Small intestine (tissue), 7 donors: ENCODE data around the gene MPPE1. TPM values are rescaled to one million over a fixed set of nuclear protein-coding genes. Genes with fewer than 3 reads are reported as not detected.

Source experiments
- DNase-seq, 2 donors: peaks; one replicate each; pipeline versions ENCODE4 v3.0.0 to v3.0.0-alpha.2; 2013
- FAIRE-seq: peaks from 2 replicates; lab custom pipeline; 2012; peaks lifted over from hg19 to GRCh38; lab: Jason Lieb, UNC
- H3K27ac ChIP-seq, 3 donors: one replicate each; pipeline ENCODE4 v1.5.1; 2013; ENCODE audit warnings: low read length in 2 of 3, mild to moderate bottlenecking in 2 of 3, control low read depth in 1 of 3, inconsistent platforms in 1 of 3, low read depth in 1 of 3, moderate library complexity in 1 of 3
- H3K27me3 ChIP-seq, 3 donors: one replicate each; pipeline ENCODE4 v1.6.1; 2013; ENCODE audit warnings: low read length in 3 of 3, inconsistent platforms in 1 of 3; ENCODE audit not compliant: control insufficient read depth in 3 of 3, insufficient read depth in 3 of 3
- H3K36me3 ChIP-seq, 3 donors: one replicate each; pipeline ENCODE4 v1.6.1; 2013; ENCODE audit warnings: low read length in 3 of 3, inconsistent platforms in 1 of 3, low read depth in 1 of 3, mild to moderate bottlenecking in 1 of 3, moderate library complexity in 1 of 3; ENCODE audit not compliant: control insufficient read depth in 3 of 3, insufficient read depth in 2 of 3
- H3K4me1 ChIP-seq, 3 donors: one replicate each; pipeline ENCODE4 v1.6.1; 2013; ENCODE audit warnings: low read length in 2 of 3, inconsistent platforms in 1 of 3, low read depth in 1 of 3, mild to moderate bottlenecking in 1 of 3, moderate library complexity in 1 of 3; ENCODE audit not compliant: control insufficient read depth in 3 of 3, insufficient read depth in 2 of 3
- H3K4me3 ChIP-seq, 3 donors: one replicate each; pipeline ENCODE4 v1.5.1; 2013; ENCODE audit warnings: low read length in 3 of 3, control low read depth in 1 of 3, inconsistent platforms in 1 of 3, low read depth in 1 of 3, mild to moderate bottlenecking in 1 of 3, moderate library complexity in 1 of 3
- H3K9me3 ChIP-seq, 2 donors: one replicate each; pipeline ENCODE4 v1.6.1; 2013; ENCODE audit warnings: low read depth in 1 of 2, low read length in 1 of 2; ENCODE audit not compliant: control insufficient read depth in 2 of 2, insufficient read depth in 1 of 2
- WGBS, 3 donors: extraction: QIAGEN DNeasy Blood & Tissue Kit; methylation state at CpG; one replicate each; pipeline ENCODE4 v1.1.7; 2013; 5-methylcytosine and 5-hydroxymethylcytosine counted together
- polyA plus RNA-seq, 4 donors: library from polyadenylated mRNA; stranded (reverse) in 3 of 4; unstranded in 1 of 4; fragments of 200-250 nt in 3 of 4; fragments of 120-200 nt in 1 of 4; gene quantifications; one replicate each; pipeline versions ENCODE4 v1.2.1 to v1.2.3, GENCODE V29; 2013
- donor health status: healthy with polysubstance abuse.
- donor health status: control.
- donor health status: control.
- donor health status: Bipolar disorder and iron deficiency.
- donor health status: healthy.

MPPE1 gene
- polyA plus RNA-seq, 4 donors = 23.9 to 36.6 (median 26.3) TPM

DNA sequence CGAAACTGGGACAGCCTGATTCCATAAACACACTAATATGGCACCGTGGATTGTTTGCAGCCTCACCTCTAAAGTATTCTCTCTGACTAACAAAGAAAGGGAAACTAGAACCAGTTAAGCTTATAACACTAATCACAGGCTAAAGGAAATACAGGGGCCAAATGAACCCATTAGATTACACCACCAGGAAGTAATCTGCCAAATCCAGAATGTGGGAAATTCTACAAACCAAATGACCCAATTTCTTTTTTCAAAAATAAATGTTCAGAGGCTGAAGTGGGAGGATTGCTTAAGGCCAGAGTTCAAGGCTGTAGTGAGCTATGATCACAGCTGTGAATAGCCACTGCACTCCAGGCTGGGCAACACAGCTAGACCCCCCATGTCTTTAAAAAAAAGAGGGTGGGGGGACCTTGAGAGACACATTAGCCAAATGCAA is 1.5 kb upstream of the MPPE1 start:
- Histone ChIP-seq H3K27me3 (no peaks in the 10 kb centered on the region), H3K4me1 (peaks cover 0 to 15% (median 7%) of the 10 kb centered on the region in 3 donors), H3K9me3 (no peaks in the 10 kb centered on the region), H3K36me3 (peaks cover 0 to 8% (median 3%) of the 10 kb centered on the region in 3 donors), H3K4me3 (no peak overlapping the region), H3K27ac (peak overlapping the region; percentile 99 to 100 (median 99))
- WGBS, 3 donors = 13 to 26% (median 15%) methylated on average over 2 of the region's 2 CpGs
- FAIRE-seq = no peak
- DNase-seq = peak; percentile 70 to 76

- H3K27ac ChIP-seq = peak overlapping the region; percentile 99 to 100 (median 99)
- H3K36me3 ChIP-seq = peaks cover 0 to 10% (median 3%) of the 10 kb centered on the region in 3 donors
- peak overlapping the region; percentile 77 to 96 (median 83) for H3K4me3 ChIP-seq
- DNase-seq = peak in 1 of 2 donors; percentile 32
- H3K27me3 ChIP-seq = no peaks in the 10 kb centered on the region
- 4 to 7% (median 7%) methylated on average over 12 to 13 of the region's 13 CpGs for WGBS, 3 donors
- H3K9me3 ChIP-seq = no peaks in the 10 kb centered on the region
- FAIRE-seq = no peak
- peaks cover 0 to 15% (median 7%) of the 10 kb centered on the region in 3 donors for H3K4me1 ChIP-seq
These were observed 941 bp upstream of the MPPE1 start for GRCh38 chr18:11909061-11909455.

- WGBS, 3 donors = 60 to 70% (median 66%) methylated on average over 20 of the region's 20 CpGs
- H3K36me3 ChIP-seq = peaks cover 0 to 18% (median 3%) of the 10 kb centered on the region in 3 donors
- H3K27me3 ChIP-seq = no peaks in the 10 kb centered on the region
- H3K9me3 ChIP-seq = no peaks in the 10 kb centered on the region
- DNase-seq (no peak), FAIRE-seq (no peak)
- peak overlapping the region in 1 of 3 donors; percentile 100 for H3K27ac ChIP-seq
- H3K4me1 ChIP-seq = peaks cover 0 to 15% (median 7%) of the 10 kb centered on the region in 3 donors
- peak overlapping the region in 2 of 3 donors; percentile 83 to 96 for H3K4me3 ChIP-seq
These were observed 917 bp downstream of the MPPE1 start for GRCh38 chr18:11906926-11907874.

DNA sequence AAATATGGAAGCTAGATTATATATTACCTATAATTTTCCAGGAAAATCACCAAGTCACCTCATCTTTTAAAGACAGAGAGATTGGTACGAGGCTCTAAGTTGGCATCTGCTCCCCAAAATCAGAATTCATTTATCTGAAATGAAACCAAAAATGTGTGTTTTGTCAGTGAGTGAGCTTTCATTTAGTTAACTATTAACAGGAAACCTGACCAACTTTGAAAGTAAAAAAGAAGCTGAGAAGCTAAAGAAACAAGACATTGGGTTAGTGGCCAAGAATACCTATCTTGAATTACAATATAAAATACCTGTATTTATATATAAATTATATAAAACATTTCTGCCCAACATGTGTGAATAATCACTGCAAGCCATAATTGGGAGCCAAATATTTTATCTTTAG is 1.9 kb downstream of the MPPE1 start:
- no peak for DNase-seq
- H3K4me1 ChIP-seq = peaks cover 0 to 15% (median 7%) of the 10 kb centered on the region in 3 donors
- no peaks in the 10 kb centered on the region for H3K27me3 ChIP-seq
- no peak overlapping the region for H3K4me3 ChIP-seq
- 70 to 79% (median 79%) methylated on average over 1 of the region's 1 CpG for WGBS, 3 donors
- no peak overlapping the region for H3K27ac ChIP-seq
- H3K9me3 ChIP-seq = no peaks in the 10 kb centered on the region
- H3K36me3 ChIP-seq = peaks cover 2 to 21% (median 3%) of the 10 kb centered on the region in 3 donors
- FAIRE-seq = no peak

DNA sequence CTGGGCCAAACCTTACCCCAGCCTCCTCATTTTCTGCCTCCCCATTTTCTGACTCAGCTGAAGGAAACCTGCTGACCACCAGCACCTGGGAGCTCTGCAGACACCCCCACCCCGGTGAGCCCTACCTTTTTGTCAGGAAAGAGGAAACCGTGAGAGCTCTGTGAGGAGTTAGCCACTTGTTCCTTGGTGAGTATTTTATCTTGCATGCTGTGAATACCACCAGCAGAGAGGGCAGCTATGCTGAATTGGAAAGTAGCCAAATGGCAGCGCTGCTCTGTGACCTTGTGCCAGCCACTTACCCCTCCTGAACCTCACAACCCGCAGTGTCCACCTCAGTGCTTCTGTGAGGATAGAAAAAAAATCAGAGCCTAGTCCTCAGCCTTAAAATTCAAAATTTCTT is 2.5 kb downstream of the MPPE1 start:
- DNase-seq = no peak
- peaks cover 2 to 21% (median 3%) of the 10 kb centered on the region in 3 donors for H3K36me3 ChIP-seq
- WGBS, 3 donors = 79 to 84% (median 81%) methylated on average over 4 of the region's 4 CpGs
- H3K4me3 ChIP-seq = no peak overlapping the region
- H3K27me3 ChIP-seq = no peaks in the 10 kb centered on the region
- no peak for FAIRE-seq
- H3K9me3 ChIP-seq = no peaks in the 10 kb centered on the region
- no peak overlapping the region for H3K27ac ChIP-seq
- peaks cover 0 to 15% (median 7%) of the 10 kb centered on the region in 3 donors for H3K4me1 ChIP-seq

DNA sequence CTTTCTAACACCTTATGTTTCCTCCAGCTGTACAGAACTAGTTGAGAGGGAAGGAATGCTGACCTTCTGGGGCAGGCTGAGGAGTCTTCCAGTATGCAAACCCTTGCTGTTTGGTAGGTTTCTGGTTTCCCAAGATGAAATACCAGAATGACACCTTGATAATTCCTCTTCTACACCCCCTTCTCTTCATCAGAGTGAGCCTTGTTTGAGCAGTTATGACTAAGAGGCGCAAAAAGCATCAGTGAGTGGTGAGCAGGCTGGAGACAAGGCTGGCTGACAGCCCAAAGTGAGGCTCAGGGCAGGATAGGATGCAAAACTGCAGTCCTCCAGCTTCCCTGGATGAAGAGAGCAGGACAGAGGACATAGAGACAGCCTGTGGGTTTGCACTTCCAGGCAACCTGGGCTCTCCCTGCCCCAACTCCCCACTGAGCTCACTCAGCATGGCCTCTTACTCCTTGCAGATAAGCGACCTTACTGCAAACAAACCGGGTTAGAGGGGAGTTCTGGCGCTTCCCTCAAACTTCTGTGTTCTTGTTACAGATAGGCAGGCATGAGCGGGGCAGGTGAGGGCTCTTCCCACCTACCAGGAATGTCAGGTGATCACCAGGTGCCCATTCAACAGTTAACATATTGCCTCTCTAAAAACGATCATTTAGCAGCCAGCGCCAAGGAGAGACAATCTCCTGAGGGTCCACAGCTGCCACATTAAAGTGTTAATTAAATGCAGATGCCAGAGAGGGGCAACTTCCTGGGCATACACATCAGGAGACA is 5.4 kb downstream of the MPPE1 start:
- FAIRE-seq (no peak), DNase-seq (no peak)
- peaks cover 2 to 26% (median 3%) of the 10 kb centered on the region in 3 donors for H3K36me3 ChIP-seq
- WGBS, 3 donors = 74 to 85% (median 81%) methylated on average over 7 of the region's 7 CpGs
- peaks cover 0 to 10% (median 7%) of the 10 kb centered on the region in 3 donors for H3K4me1 ChIP-seq
- no peak overlapping the region for H3K4me3 ChIP-seq
- no peak overlapping the region for H3K27ac ChIP-seq
- H3K27me3 ChIP-seq = no peaks in the 10 kb centered on the region
- no peaks in the 10 kb centered on the region for H3K9me3 ChIP-seq

- H3K9me3 ChIP-seq = no peaks in the 10 kb centered on the region
- no peak overlapping the region for H3K4me3 ChIP-seq
- FAIRE-seq (no peak), DNase-seq (no peak)
- peaks cover 0 to 2% (median 2%) of the 10 kb centered on the region in 3 donors for H3K4me1 ChIP-seq
- H3K27me3 ChIP-seq = no peaks in the 10 kb centered on the region
- H3K27ac ChIP-seq = no peak overlapping the region
- WGBS, 3 donors = 85 to 90% (median 89%) methylated on average over 5 of the region's 5 CpGs
- peaks cover 3 to 26% (median 3%) of the 10 kb centered on the region in 3 donors for H3K36me3 ChIP-seq
These were observed 6.2 kb downstream of the MPPE1 start for GRCh38 chr18:11901826-11902438.

DNA sequence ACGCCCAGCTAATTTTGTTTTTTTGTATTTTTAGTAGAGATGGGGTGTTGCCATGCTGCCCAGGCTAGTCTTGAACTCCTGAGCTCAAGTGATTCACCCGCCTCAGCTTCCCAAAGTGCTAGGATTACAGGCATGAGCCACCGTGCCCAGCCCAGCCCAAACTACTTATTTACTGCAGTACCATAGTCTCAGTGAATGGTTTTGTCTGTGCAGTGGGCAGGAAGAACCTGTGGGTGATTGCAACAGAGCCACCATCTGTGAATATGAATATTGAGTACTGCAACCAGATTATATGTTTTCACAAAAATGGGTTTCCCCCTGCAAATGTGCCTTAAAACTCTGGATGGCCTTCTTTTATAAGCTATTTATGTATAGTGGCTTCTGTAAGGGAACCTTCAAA is 9.1 kb downstream of the MPPE1 start:
- 92 to 95% (median 95%) methylated on average over 3 of the region's 3 CpGs for WGBS, 3 donors
- no peak for FAIRE-seq
- Histone ChIP-seq H3K4me3 (no peak overlapping the region), H3K27ac (no peak overlapping the region), H3K27me3 (no peaks in the 10 kb centered on the region), H3K4me1 (no peaks in the 10 kb centered on the region), H3K36me3 (peaks cover 3 to 34% (median 6%) of the 10 kb centered on the region in 3 donors), H3K9me3 (no peaks in the 10 kb centered on the region)
- no peak for DNase-seq
